Transverse colon (tissue), 4 donors: ENCODE results near the gene ILKAP. TPM values are rescaled to one million over a fixed set of nuclear protein-coding genes. Genes with fewer than 3 reads are reported as not detected.

ENCODE experiments used
- DNase-seq: peaks from one replicate; pipeline ENCODE4 v3.0.0-alpha.2; 2019
- H3K27ac ChIP-seq, 4 donors: fragments of 200-600 bp; sonication (generic); 2 replicates each; pipeline ENCODE4 v1.5.1; 2016 to 2018; ENCODE audit warnings: inconsistent platforms in 4 of 4
- H3K27me3 ChIP-seq: fragments of 200-600 bp; sonication (generic); 2 replicates; pipeline ENCODE4 v1.5.1; 2017; ENCODE audit warnings: inconsistent platforms
- H3K36me3 ChIP-seq, 4 donors: fragments of 200-600 bp; sonication (generic); 2 replicates each; pipeline ENCODE4 v1.5.1; 2017 to 2019; ENCODE audit warnings: inconsistent platforms in 4 of 4
- H3K4me1 ChIP-seq, 4 donors: fragments of 200-600 bp; sonication (generic); 2 replicates each; pipeline ENCODE4 v1.5.1; 2017 to 2020; ENCODE audit warnings: inconsistent platforms in 4 of 4
- H3K4me3 ChIP-seq, 4 donors: fragments of 200-600 bp; sonication (generic); 1 replicate in 1 of 4; 2 replicates in 3 of 4; pipeline versions ENCODE4 v1.5.1 to v1.6.1; 2017 to 2019; ENCODE audit warnings: inconsistent platforms in 4 of 4
- H3K9me3 ChIP-seq, 2 donors: fragments of 200-600 bp; sonication (generic); 2 replicates each; pipeline ENCODE4 v1.5.1; 2017 to 2019; ENCODE audit warnings: inconsistent platforms in 2 of 2
- CTCF ChIP-seq, 5 experiments: fragments of 200-600 bp in 3 of 5; fragments of 450-650 bp in 2 of 5; sonication (generic) in 3 of 5; IDR thresholded peaks; 1 replicate in 2 of 5; 2 replicates in 3 of 5; pipeline ENCODE4 v1.5.1; 2016 to 2017; ENCODE audit warnings: antibody characterized with exemption in 5 of 5, inconsistent platforms in 3 of 5, mild to moderate bottlenecking in 2 of 5, moderate library complexity in 1 of 5
- EP300 ChIP-seq: sonication (generic); formaldehyde crosslinking; IDR thresholded peaks from one replicate; pipeline ENCODE4 v1.6.1; 2017; ENCODE audit warnings: antibody characterized with exemption, low read depth
- POLR2A ChIP-seq: fragments of 450-650 bp; IDR thresholded peaks from one replicate; pipeline ENCODE4 v1.6.1; 2016; ENCODE audit warnings: antibody characterized with exemption, mild to moderate bottlenecking, moderate library complexity
- POLR2AphosphoS5 ChIP-seq, 3 donors: sonication (generic); formaldehyde crosslinking; IDR thresholded peaks; one replicate each; pipeline ENCODE4 v1.6.1; 2016; ENCODE audit warnings: antibody characterized with exemption in 3 of 3
- WGBS, 2 donors: methylation state at CpG; one replicate each; pipeline ENCODE4 v1.1.5; 2018; ENCODE audit warnings: low coverage in 1 of 2; 5-methylcytosine and 5-hydroxymethylcytosine counted together
- in situ Hi-C, 4 donors: fragments of 200-750 bp; cut with MboI; loops; one replicate each; pipeline versions ENCODE4 v1.15.0 to v1.15.1; 2017; ENCODE audit warnings: low sequenced_read_pairs in 3 of 4, low pct_ligation_motif_present in 1 of 4, low pct_unique_long_range_greater_than_20kb in 1 of 4
- intact Hi-C: fragments of 100-400 bp; cut with DNase I; formaldehyde crosslinking; loops from one replicate; pipeline ENCODE4 v1.15.1; 2023; ENCODE audit warnings: low total_unique reads
- total RNA-seq, 4 donors: library from RNA; depleted of rRNA; stranded (reverse); fragments of >200 nt; gene quantifications; one replicate each; pipeline ENCODE4 v1.1.0, GENCODE V29; 2016

ILKAP gene
- total RNA-seq, 4 donors from 2014 or later, result 16.3 to 40.0 (median 32.1) TPM

DNA sequence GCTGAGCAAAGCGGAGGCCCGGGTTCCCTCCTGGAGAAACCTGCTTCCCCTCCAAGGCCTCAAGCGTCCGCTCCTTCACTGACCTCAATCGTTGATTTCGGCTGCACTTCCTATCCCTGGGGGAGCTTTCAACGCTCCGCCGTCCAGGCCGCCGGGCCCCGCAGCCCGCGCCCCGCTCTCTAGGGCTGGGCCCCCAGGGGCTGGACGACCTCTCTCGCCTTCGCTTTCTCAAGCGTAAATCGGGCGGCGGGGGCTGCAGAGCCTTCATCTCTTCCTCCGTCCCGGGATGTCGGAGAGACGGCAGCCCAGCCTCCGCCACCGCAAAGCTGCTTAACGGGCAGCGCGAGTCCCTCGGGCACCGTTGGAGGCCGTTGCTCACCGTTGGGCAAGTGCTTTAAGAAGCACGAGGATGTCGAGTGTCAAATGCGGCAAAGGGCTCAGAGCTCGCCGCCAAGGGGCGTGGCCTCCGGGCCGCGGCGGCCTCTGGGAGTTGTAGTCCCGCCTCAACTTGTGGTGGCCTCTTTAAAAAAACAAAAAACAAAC lies 27.8 kb upstream of the ILKAP start:
- in situ Hi-C loops (no loop called here), intact Hi-C loops (no loop called here)
- Histone ChIP-seq H3K9me3 (no peaks in the 10 kb centered on the region), H3K4me1 (peaks cover 0 to 24% (median 16%) of the 10 kb centered on the region in 4 donors), H3K36me3 (no peaks in the 10 kb centered on the region), H3K27me3 (no peaks in the 10 kb centered on the region), H3K27ac (peak overlapping the region; percentile 20 to 80 (median 59)), H3K4me3 (peak overlapping the region; percentile 30 to 54 (median 40))
- WGBS, 2 donors, result 54% methylated on average over 27 of the region's 46 CpGs; no CpG with 5 or more reads in 1 of the 2 donors
- no peak for TF ChIP-seq EP300
- TF ChIP-seq CTCF (IDR thresholded peaks at IDR 0.05), result no peak
- peak; percentile 29 to 49 (median 43) for TF ChIP-seq POLR2AphosphoS5 (IDR thresholded peaks at IDR 0.05)
- peak; percentile 75 for DNase-seq

DNA sequence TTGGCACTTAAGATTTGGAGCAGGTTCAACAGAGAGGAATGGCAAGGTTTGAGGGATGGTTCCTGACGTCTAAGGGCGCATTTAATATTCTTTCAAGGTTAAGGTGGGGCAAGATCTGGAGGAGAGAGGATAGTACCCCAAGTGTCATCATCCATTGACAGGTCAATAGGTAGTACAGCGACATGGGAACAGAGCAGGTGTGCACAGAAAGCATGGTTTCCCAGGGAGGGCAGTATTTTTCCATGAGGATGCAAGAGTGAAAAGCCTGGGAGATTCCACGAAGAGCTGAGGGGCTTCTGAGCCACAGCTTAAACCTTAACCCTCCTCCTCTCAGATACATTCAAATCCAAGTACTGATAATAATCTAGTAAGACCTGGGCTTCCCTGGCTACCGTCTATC lies 27.2 kb upstream of the ILKAP start:
- WGBS, 2 donors, result 75 to 86% methylated on average over 2 to 5 of the region's 5 CpGs
- H3K27ac ChIP-seq, result peak overlapping the region in 3 of 4 donors; percentile 44 to 80 (median 74)
- DNase-seq, result no peak
- TF ChIP-seq CTCF (IDR thresholded peaks at IDR 0.05), result no peak
- no peak for TF ChIP-seq POLR2AphosphoS5 (IDR thresholded peaks at IDR 0.05)
- no peak for TF ChIP-seq POLR2A
- no peak for TF ChIP-seq EP300
- in situ Hi-C loops (no loop called here), intact Hi-C loops (no loop called here)
- H3K9me3 ChIP-seq, result no peaks in the 10 kb centered on the region
- H3K36me3 ChIP-seq, result no peaks in the 10 kb centered on the region
- H3K4me1 ChIP-seq, result peaks cover 0 to 25% (median 18%) of the 10 kb centered on the region in 4 donors
- peak overlapping the region in 2 of 4 donors; percentile 44 to 54 for H3K4me3 ChIP-seq
- H3K27me3 ChIP-seq, result no peaks in the 10 kb centered on the region

GRCh38 chr2:238228700-238229099 lies 25.2 kb upstream of the ILKAP start:
- Histone ChIP-seq H3K4me1 (peaks cover 0 to 24% (median 17%) of the 10 kb centered on the region in 4 donors), H3K9me3 (no peaks in the 10 kb centered on the region), H3K4me3 (no peak overlapping the region), H3K27ac (peak overlapping the region; percentile 40 to 82 (median 70)), H3K36me3 (no peaks in the 10 kb centered on the region), H3K27me3 (no peaks in the 10 kb centered on the region)
- 17 to 55% methylated on average over 1 to 4 of the region's 4 CpGs for WGBS, 2 donors
- DNase-seq, result no peak
- TF ChIP-seq CTCF (IDR thresholded peaks at IDR 0.05) (no peak), POLR2AphosphoS5 (IDR thresholded peaks at IDR 0.05) (peak; percentile 61 to 77 (median 71)), EP300 (no peak), POLR2A (no peak)
- intact Hi-C loops (no loop called here), in situ Hi-C loops (no loop called here)

DNA sequence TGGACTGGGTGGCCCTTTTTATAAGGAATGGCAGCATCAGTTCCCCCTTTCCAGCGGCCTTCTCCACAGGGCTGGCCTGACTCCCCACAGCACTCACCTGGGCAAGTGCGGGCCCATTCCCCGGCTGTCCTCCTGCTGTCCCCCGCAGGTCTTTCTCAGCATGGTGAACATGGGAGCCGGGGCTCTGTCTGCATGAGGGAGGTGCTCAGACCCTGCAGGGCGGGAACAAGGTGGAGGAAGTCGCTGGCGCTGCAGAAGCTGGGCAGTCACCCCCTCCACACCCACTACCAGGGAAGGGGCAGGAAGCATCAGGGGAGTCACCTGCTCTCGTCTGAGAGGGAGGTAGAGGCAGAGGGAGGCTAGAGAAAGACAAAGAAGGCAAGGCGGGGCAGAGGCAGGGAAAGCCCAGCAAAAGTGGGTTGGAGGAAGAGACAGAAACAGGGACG lies 24.1 kb upstream of the ILKAP start:
- Histone ChIP-seq H3K4me3 (no peak overlapping the region), H3K27me3 (no peaks in the 10 kb centered on the region), H3K36me3 (no peaks in the 10 kb centered on the region), H3K9me3 (no peaks in the 10 kb centered on the region), H3K4me1 (peaks cover 0 to 24% (median 17%) of the 10 kb centered on the region in 4 donors), H3K27ac (peak overlapping the region in 2 of 4 donors; percentile 79 to 82)
- no peak for TF ChIP-seq POLR2AphosphoS5 (IDR thresholded peaks at IDR 0.05)
- no peak for TF ChIP-seq POLR2A
- no peak for TF ChIP-seq CTCF (IDR thresholded peaks at IDR 0.05)
- no peak for TF ChIP-seq EP300
- in situ Hi-C loops (no loop called here), intact Hi-C loops (no loop called here)
- WGBS, 2 donors, result 87 to 90% methylated on average over 3 to 11 of the region's 11 CpGs
- DNase-seq, result no peak
